GM19099 (cell line): ENCODE data around the gene CYP27A1.

Experiments used
- POLR2A ChIP-seq: IDR thresholded peaks from 3 replicates; pipeline ENCODE4 v1.6.1; 2011; ENCODE audit warnings: low read depth; ENCODE audit not compliant: insufficient read length; ENCODE audit errors: extremely low read depth

CYP27A1 gene

GRCh38 chr2:218832520-218832919, 50.6 kb downstream of the CYP27A1 start:
- TF ChIP-seq POLR2A = no peak

- TF ChIP-seq POLR2A = no peak
Observed at GRCh38 chr2:218833023-218833609, 51.2 kb downstream of the CYP27A1 start.

- no peak for TF ChIP-seq POLR2A
Observed at GRCh38 chr2:218834685-218835084, 52.7 kb downstream of the CYP27A1 start.

GRCh38 chr2:218837495-218837894, 55.5 kb downstream of the CYP27A1 start:
- no peak for TF ChIP-seq POLR2A

- no peak for TF ChIP-seq POLR2A
Observed at GRCh38 chr2:218839430-218839829, 57.5 kb downstream of the CYP27A1 start.

GRCh38 chr2:218839888-218840287, 57.9 kb downstream of the CYP27A1 start:
- no peak for TF ChIP-seq POLR2A

GRCh38 chr2:218849721-218850120, 67.8 kb downstream of the CYP27A1 start:
- no peak for TF ChIP-seq POLR2A

GRCh38 chr2:218850796-218851195, 68.8 kb downstream of the CYP27A1 start:
- TF ChIP-seq POLR2A = no peak

GRCh38 chr2:218851286-218851685, 69.3 kb downstream of the CYP27A1 start:
- no peak for TF ChIP-seq POLR2A

- no peak for TF ChIP-seq POLR2A
Observed at GRCh38 chr2:218852911-218853667, 71.1 kb downstream of the CYP27A1 start.

GRCh38 chr2:218853766-218854165, 71.8 kb downstream of the CYP27A1 start:
- TF ChIP-seq POLR2A = no peak

- TF ChIP-seq POLR2A = no peak
Observed at GRCh38 chr2:218854860-218855259, 72.9 kb downstream of the CYP27A1 start.

- no peak for TF ChIP-seq POLR2A
Observed at GRCh38 chr2:218855305-218856166, 73.6 kb downstream of the CYP27A1 start.

- no peak for TF ChIP-seq POLR2A
Observed at GRCh38 chr2:218856167-218856895, 74.4 kb downstream of the CYP27A1 start.

- TF ChIP-seq POLR2A = no peak
Observed at GRCh38 chr2:218856896-218857243, 74.9 kb downstream of the CYP27A1 start.
